CD4-positive, alpha-beta T cell treated with Interleukin-6 for 4 hours (primary cell): Measurements from ENCODE around the gene SSTR4.

Experiments used
- DNase-seq: peaks from one replicate; pipeline ENCODE4 v3.0.0-alpha.2; 2020; ENCODE audit warnings: mixed read lengths

The SSTR4 gene

GRCh38 chr20:23047001-23047737, 12.1 kb downstream of the SSTR4 start:
- DNase-seq: no peak

GRCh38 chr20:23047738-23048214, 12.7 kb downstream of the SSTR4 start:
- no peak for DNase-seq

GRCh38 chr20:23048283-23049200, 13.4 kb downstream of the SSTR4 start:
- no peak for DNase-seq

- no peak for DNase-seq
These were observed 14.3 kb downstream of the SSTR4 start, which contains the start of gene THBD for GRCh38 chr20:23049201-23050075. TSS of gene THBD (minus strand) at chr20:23049672. CDS start at chr20:23049504, 168 bp downstream.

GRCh38 chr20:23050076-23050838, 15.1 kb downstream of the SSTR4 start:
- DNase-seq: no peak

GRCh38 chr20:23050847-23051627, 15.9 kb downstream of the SSTR4 start:
- peak; percentile 11 for DNase-seq

GRCh38 chr20:23052904-23053303, 17.8 kb downstream of the SSTR4 start:
- DNase-seq: no peak

- DNase-seq: no peak
These were observed 23.1 kb downstream of the SSTR4 start for GRCh38 chr20:23058240-23058639.

- no peak for DNase-seq
These were observed 23.9 kb downstream of the SSTR4 start for GRCh38 chr20:23059001-23059400.

GRCh38 chr20:23059846-23060245, 24.7 kb downstream of the SSTR4 start:
- DNase-seq: no peak

GRCh38 chr20:23060629-23061028, 25.5 kb downstream of the SSTR4 start:
- no peak for DNase-seq

GRCh38 chr20:23061262-23061661, 26.1 kb downstream of the SSTR4 start:
- DNase-seq: no peak

- DNase-seq: no peak
These were observed 26.8 kb downstream of the SSTR4 start for GRCh38 chr20:23061734-23062561.

GRCh38 chr20:23062632-23063031, 27.5 kb downstream of the SSTR4 start:
- DNase-seq: no peak

- no peak for DNase-seq
These were observed 28.1 kb downstream of the SSTR4 start for GRCh38 chr20:23063168-23063567.

GRCh38 chr20:23063581-23063980, 28.5 kb downstream of the SSTR4 start:
- no peak for DNase-seq

GRCh38 chr20:23065266-23066201, 30.4 kb downstream of the SSTR4 start:
- DNase-seq: no peak

GRCh38 chr20:23066772-23067171, 31.7 kb downstream of the SSTR4 start:
- DNase-seq: no peak

- DNase-seq: no peak
These were observed 33.2 kb downstream of the SSTR4 start for GRCh38 chr20:23068283-23068682.
